IMR-90 (cell line): ENCODE measurements around the gene MRPL58. TPM values are rescaled to one million over a fixed set of nuclear protein-coding genes. Genes with fewer than 3 reads are reported as not detected.

Experiments used
- ATAC-seq: fragments of 200-7000 bp; cut with Tn5 transposase; 2 replicates; pipeline ENCODE4 v1.9.1; 2020; ENCODE audit warnings: low read depth, mild to moderate bottlenecking, moderate library complexity
- BruUV-seq: library from RNA; stranded (reverse); fragments of 400-500 nt; replicated peaks from 2 replicates; lab custom pipeline; 2021; lab: Mats Ljungman, UMichigan
- CTCF ChIA-PET: fragments of 300-600 bp; formaldehyde crosslinking; extraction: SDS; loops from one replicate; lab custom pipeline; 2021; ENCODE audit warnings: antibody characterized with exemption; lab: Yijun Ruan, JAX
- POLR2A ChIA-PET: fragments of 300-600 bp; sonication (Branson Sonifier 250); formaldehyde crosslinking; loops from one replicate; lab custom pipeline; 2022; ENCODE audit warnings: antibody characterized with exemption; ENCODE audit not compliant: unreplicated experiment; lab: Charles Lee
- DNase-seq: peaks from one replicate; pipeline ENCODE4 v3.0.0; 2013
- H2AFZ ChIP-seq: replicated peaks from 2 replicates; pipeline ENCODE3; 2013; ENCODE audit warnings: low read length, mild to moderate bottlenecking; ENCODE audit not compliant: poor library complexity
- H2AK5ac ChIP-seq: 2 replicates; pipeline ENCODE4 v1.6.1; 2013; ENCODE audit warnings: low read depth, low read length, inconsistent platforms
- H2AK9ac ChIP-seq: replicated peaks from 2 replicates; pipeline ENCODE3; 2013; ENCODE audit warnings: mild to moderate bottlenecking, low read depth, low read length, moderate library complexity; ENCODE audit not compliant: poor library complexity
- H2BK120ac ChIP-seq: 2 replicates; pipeline ENCODE4 v1.6.1; 2013; ENCODE audit warnings: low read depth, low read length, inconsistent platforms
- H2BK15ac ChIP-seq: 3 replicates; pipeline ENCODE4 v1.6.1; 2013; ENCODE audit warnings: low read depth, low read length, inconsistent platforms
- H2BK20ac ChIP-seq: 2 replicates; pipeline ENCODE4 v1.6.1; 2013; ENCODE audit warnings: low read depth, mild to moderate bottlenecking, inconsistent platforms, low read length, moderate library complexity
- H2BK5ac ChIP-seq: 2 replicates; pipeline ENCODE4 v1.6.1; 2013; ENCODE audit warnings: mild to moderate bottlenecking, low read depth, low read length, inconsistent platforms; ENCODE audit not compliant: poor library complexity, severe bottlenecking
- H3K14ac ChIP-seq: replicated peaks from 2 replicates; pipeline ENCODE4 v1.6.1; 2013; ENCODE audit warnings: low read depth, low read length, inconsistent platforms
- H3K18ac ChIP-seq: 2 replicates; pipeline ENCODE4 v1.6.1; 2013; ENCODE audit warnings: low read depth, low read length, control low read depth
- H3K23ac ChIP-seq: 2 replicates; pipeline ENCODE4 v1.6.1; 2013; ENCODE audit warnings: low read depth, low read length, inconsistent platforms
- H3K27ac ChIP-seq: 2 replicates; pipeline ENCODE4 v1.5.1; 2013; ENCODE audit warnings: mild to moderate bottlenecking, control low read depth, low read length; ENCODE audit not compliant: insufficient read depth
- H3K27me3 ChIP-seq: 2 replicates; pipeline ENCODE4 v1.6.1; 2013; ENCODE audit warnings: low read length; ENCODE audit not compliant: control insufficient read depth, insufficient read depth
- H3K36me3 ChIP-seq: 2 replicates; pipeline ENCODE4 v1.6.1; 2013; ENCODE audit warnings: low read length, mixed read lengths; ENCODE audit not compliant: control insufficient read depth, insufficient read depth
- H3K4ac ChIP-seq: 2 replicates; pipeline ENCODE4 v1.6.1; 2013; ENCODE audit warnings: low read depth, low read length, inconsistent platforms
- H3K4me1 ChIP-seq: 2 replicates; pipeline ENCODE4 v1.6.1; 2013; ENCODE audit warnings: low read length, mixed read lengths; ENCODE audit not compliant: control insufficient read depth, insufficient read depth
- H3K4me2 ChIP-seq: 2 replicates; pipeline ENCODE4 v1.6.1; 2013; ENCODE audit warnings: low read depth, mild to moderate bottlenecking, control low read depth, low read length, moderate library complexity
- H3K4me3 ChIP-seq: 2 replicates; pipeline ENCODE4 v1.5.1; 2013; ENCODE audit warnings: low read depth, mild to moderate bottlenecking, control low read depth, low read length, moderate library complexity; ENCODE audit not compliant: insufficient read depth
- H3K56ac ChIP-seq: 2 replicates; pipeline ENCODE4 v1.6.1; 2013; ENCODE audit warnings: low read length, inconsistent platforms; ENCODE audit not compliant: insufficient read depth; ENCODE audit errors: extremely low read depth
- H3K79me1 ChIP-seq, 2 experiments: 2 replicates each; pipeline ENCODE4 v1.6.1; 2013; ENCODE audit warnings: low read length in 2 of 2, inconsistent platforms in 1 of 2, low read depth in 1 of 2
- H3K9ac ChIP-seq: 2 replicates; pipeline ENCODE4 v1.6.1; 2013; ENCODE audit warnings: low read depth, low read length, control low read depth
- H3K9me1 ChIP-seq: 2 replicates; pipeline ENCODE4 v1.6.1; 2013; ENCODE audit warnings: low read length, inconsistent platforms; ENCODE audit not compliant: insufficient read depth
- H3K9me3 ChIP-seq: 2 replicates; pipeline ENCODE4 v1.6.1; 2013; ENCODE audit warnings: low read length; ENCODE audit not compliant: control insufficient read depth, insufficient read depth
- H4K20me1 ChIP-seq: 2 replicates; pipeline ENCODE4 v1.6.1; 2013; ENCODE audit warnings: low read length, inconsistent platforms; ENCODE audit not compliant: insufficient read depth
- H4K5ac ChIP-seq: 2 replicates; pipeline ENCODE4 v1.6.1; 2013; ENCODE audit warnings: mild to moderate bottlenecking, low read depth, low read length, control low read depth
- H4K8ac ChIP-seq, 2 experiments: 2 replicates each; pipeline ENCODE4 v1.6.1; 2013; ENCODE audit warnings: low read depth in 2 of 2, low read length in 2 of 2, control low read depth in 1 of 2, inconsistent platforms in 1 of 2
- H4K91ac ChIP-seq: 2 replicates; pipeline ENCODE4 v1.6.1; 2013; ENCODE audit warnings: low read depth, low read length, inconsistent platforms; ENCODE audit not compliant: insufficient read depth
- BHLHE40 ChIP-seq: fragments of 150-350 bp; IDR thresholded peaks from 2 replicates; pipeline ENCODE4 v1.6.1; 2016; ENCODE audit warnings: mild to moderate bottlenecking, low read depth, low read length
- CHD1 ChIP-seq: IDR thresholded peaks from 2 replicates; pipeline ENCODE4 v1.6.1; 2012; ENCODE audit warnings: low read depth, low read length, improper control_type of control experiment
- MAZ ChIP-seq: IDR thresholded peaks from 2 replicates; pipeline ENCODE4 v1.6.1; 2012; ENCODE audit warnings: low read depth, mild to moderate bottlenecking, low read length, improper control_type of control experiment, moderate library complexity, borderline replicate concordance
- MXI1 ChIP-seq: IDR thresholded peaks from 2 replicates; pipeline ENCODE4 v1.6.1; 2012; ENCODE audit warnings: low read depth, mild to moderate bottlenecking, low read length, moderate library complexity, borderline replicate concordance
- NFE2L2 ChIP-seq: fragments of 150-350 bp; IDR thresholded peaks from 2 replicates; pipeline ENCODE4 v1.6.1; 2016; ENCODE audit warnings: low read depth, mild to moderate bottlenecking, low read length
- POLR2A ChIP-seq: IDR thresholded peaks from 2 replicates; pipeline ENCODE4 v1.6.1; 2012; ENCODE audit warnings: mild to moderate bottlenecking, low read depth, low read length
- RAD21 ChIP-seq: IDR thresholded peaks from 2 replicates; pipeline ENCODE4 v1.6.1; 2012; ENCODE audit warnings: low read length, improper control_type of control experiment
- WGBS, 2 experiments: methylation state at CpG; one replicate each; pipeline versions ENCODE4 v1.1.5 to v1.1.7; 2013; ENCODE audit warnings: missing lambda C conversion rate in 2 of 2; ENCODE audit not compliant: insufficient read length in 1 of 2; ENCODE audit errors: extremely low coverage in 2 of 2; 5-methylcytosine and 5-hydroxymethylcytosine counted together
- dilution Hi-C: fragments of 300-500 bp; cut with HindIII; formaldehyde crosslinking; loops from one replicate; pipeline ENCODE4 v1.14.3; 2018; ENCODE audit warnings: low sequenced_read_pairs; ENCODE audit not compliant: unreplicated experiment
- in situ Hi-C: fragments of 300-500 bp; cut with MboI; formaldehyde crosslinking; loops from 3 replicates; pipeline ENCODE4 v1.14.3; 2019; ENCODE audit warnings: low sequenced_read_pairs, inconsistent platforms, mixed read lengths
- intact Hi-C: fragments of 100-400 bp; cut with micrococcal nuclease; formaldehyde crosslinking; loops from 2 replicates; pipeline ENCODE4 v1.10.0; 2022
- polyA plus RNA-seq, 3 experiments: library from polyadenylated mRNA; depleted of rRNA; stranded (reverse); fragments of >200 nt; gene quantifications; 2 replicates each; pipeline ENCODE4 v1.2.3, GENCODE V29; 2012; ENCODE audit warnings: low replicate concordance in 1 of 3
- total RNA-seq: library from RNA; depleted of rRNA; stranded (reverse); fragments of >200 nt; gene quantifications from 2 replicates; pipeline ENCODE4 v1.2.3, GENCODE V29; 2012

The MRPL58 gene
- total and polyA plus RNA-seq, 2 of the 4 experiments (the other 2 are of a cell fraction) = 42.5 to 53.0 TPM

- ATAC-seq (no peak), DNase-seq (no peak)
- in situ Hi-C loops (no loop called here), intact Hi-C loops (no loop called here), dilution Hi-C loops (no loop called here)
- H2AK5ac ChIP-seq = no peak overlapping the region
- no peaks in the 10 kb centered on the region for H3K27me3 ChIP-seq
- no peak overlapping the region for H3K56ac ChIP-seq
- no peak overlapping the region for H4K5ac ChIP-seq
- no peak overlapping the region for H2BK20ac ChIP-seq
- BruUV-seq = no TSS peak
- H4K8ac ChIP-seq = no peak overlapping the region
- no peaks in the 10 kb centered on the region for H3K9me1 ChIP-seq
- H4K20me1 ChIP-seq = peaks cover 7% of the 10 kb centered on the region; the same call in 1 of the 2 replicates
- peaks cover 9 to 47% of the 10 kb centered on the region in 2 experiments; a peak in 3 of 4 replicates for H3K79me1 ChIP-seq
- no peak overlapping the region for H4K91ac ChIP-seq
- no peak overlapping the region for H2AFZ ChIP-seq
- H3K36me3 ChIP-seq = peaks cover 28% of the 10 kb centered on the region
- peaks cover 6% of the 10 kb centered on the region for H3K4me1 ChIP-seq
- H3K4me2 ChIP-seq = no peak overlapping the region
- no peak overlapping the region for H3K18ac ChIP-seq
- no peaks in the 10 kb centered on the region for H3K9me3 ChIP-seq
- no peak overlapping the region for H2BK5ac ChIP-seq
- no peak overlapping the region for H3K9ac ChIP-seq
- ChIA-PET POLR2A (no interaction called here), CTCF (interaction anchor here (1.0 kb wide), 1 partner anchor 38 kb away, joined by 4 read pairs; no protein-coding TSS in a partner anchor)
- WGBS, 2 experiments = 92% methylated on average over 5 of the region's 6 CpGs; no CpG with 5 or more reads in 1 of the 2 experiments
- no peak overlapping the region for H2AK9ac ChIP-seq
- H3K23ac ChIP-seq = no peak overlapping the region
- no peak overlapping the region for H3K4me3 ChIP-seq
- H2BK120ac ChIP-seq = no peak overlapping the region
- no peak overlapping the region for H3K14ac ChIP-seq
- TF ChIP-seq BHLHE40 (no peak), NFE2L2 (no peak), MAZ (no peak), RAD21 (no peak), CHD1 (no peak), MXI1 (no peak), POLR2A (no peak)
- no peak overlapping the region for H2BK15ac ChIP-seq
- no peak overlapping the region for H3K4ac ChIP-seq
- H3K27ac ChIP-seq = no peak overlapping the region
Measured at GRCh38 chr17:74998783-74999182, 13.7 kb upstream of the MRPL58 start.
